22Rv1 (cell line): ENCODE data around the gene TMEM59L.

Experiments
- CTCF ChIP-seq: fragments of 450-650 bp; IDR thresholded peaks from 2 replicates; pipeline ENCODE4 v1.5.1; 2017; ENCODE audit warnings: mild to moderate bottlenecking
- ZFX ChIP-seq: fragments of 450-650 bp; IDR thresholded peaks from 2 replicates; pipeline ENCODE4 v1.6.1; 2017; ENCODE audit warnings: antibody characterized with exemption, borderline replicate concordance

- TF ChIP-seq CTCF: no peak
- no peak for TF ChIP-seq ZFX
Observed at GRCh38 chr19:18647371-18647767, 34.7 kb downstream of the TMEM59L start.
